ENCODE measurements around the gene HIBADH. TPM values are rescaled to one million over a fixed set of nuclear protein-coding genes. Genes with fewer than 3 reads are reported as not detected.

Gene HIBADH
- total RNA-seq, 2 experiments from 2014 or later: 12.8 TPM

Other genes with a start within 250 kb of the HIBADH start
- gene TAX1BP1, start 77.3 kb upstream of the HIBADH start, total RNA-seq: 10 to 100 TPM; 58.8 to 65.1 TPM

All from activated CD4-positive, alpha-beta T cell treated with anti-CD3 and anti-CD28 coated beads, Interleukin-2, amount 10 ng/mL, durations not matched to agents 7 days and 5 days (primary cell).